OCI-M1 (cell line): ENCODE measurements around the gene CDCA3.

Source experiments
- DNase-seq: peaks from one replicate; lab custom pipeline; 2025; lab: John Stamatoyannopoulos, UW

CDCA3 gene

GRCh38 chr12:6852651-6853354, 1.7 kb upstream of the CDCA3 start:
- DNase-seq, result peak; percentile 89

GRCh38 chr12:6851921-6852650, 1.0 kb upstream of the CDCA3 start, which contains the start of gene USP5:
Gene USP5, plus strand, starts transcription at chr12:6852150. Its CDS starts 30 bp downstream, at chr12:6852180.
- peak; percentile 100 for DNase-seq

GRCh38 chr12:6850796-6851152, 312 bp downstream of the CDCA3 start:
- no peak for DNase-seq

GRCh38 chr12:6849976-6850560, 1.0 kb downstream of the CDCA3 start:
- no peak for DNase-seq

- DNase-seq, result no peak
Observed at GRCh38 chr12:6849427-6849826, 1.7 kb downstream of the CDCA3 start.

GRCh38 chr12:6847676-6848075, 3.4 kb downstream of the CDCA3 start:
- no peak for DNase-seq

GRCh38 chr12:6846316-6846869, 4.7 kb downstream of the CDCA3 start:
- no peak for DNase-seq

GRCh38 chr12:6845395-6845794, 5.7 kb downstream of the CDCA3 start:
- no peak for DNase-seq

- DNase-seq, result peak; percentile 63
Observed at GRCh38 chr12:6843118-6843902, 7.8 kb downstream of the CDCA3 start.

- DNase-seq, result no peak
Observed at GRCh38 chr12:6842075-6842474, 9.0 kb downstream of the CDCA3 start.

- no peak for DNase-seq
Observed at GRCh38 chr12:6840761-6841515, 10.1 kb downstream of the CDCA3 start, which contains the start of gene GNB3. Gene GNB3, plus strand, starts transcription at chr12:6840925. Its CDS starts 363 bp downstream, at chr12:6841288.

- peak; percentile 60 for DNase-seq
Observed at GRCh38 chr12:6840330-6840729, 10.8 kb downstream of the CDCA3 start.

GRCh38 chr12:6839482-6840201, 11.4 kb downstream of the CDCA3 start:
- no peak for DNase-seq

- no peak for DNase-seq
Observed at GRCh38 chr12:6838854-6839253, 12.2 kb downstream of the CDCA3 start.

GRCh38 chr12:6837370-6838060, 13.6 kb downstream of the CDCA3 start:
- no peak for DNase-seq

GRCh38 chr12:6836851-6837250, 14.2 kb downstream of the CDCA3 start:
- no peak for DNase-seq

GRCh38 chr12:6834873-6835272, 16.2 kb downstream of the CDCA3 start:
- no peak for DNase-seq

GRCh38 chr12:6834254-6834653, 16.8 kb downstream of the CDCA3 start:
- DNase-seq, result no peak

- no peak for DNase-seq
Observed at GRCh38 chr12:6833189-6833890, 17.7 kb downstream of the CDCA3 start.
